Inflammatory macrophage treated with lipopolysaccharide for 1 hour (primary cell): Measurements from ENCODE around the gene SPIN1.

Source experiments
- DNase-seq, 2 donors: peaks; one replicate each; pipeline ENCODE4 v3.0.0-alpha.2; 2020 to 2022

SPIN1 gene

DNA sequence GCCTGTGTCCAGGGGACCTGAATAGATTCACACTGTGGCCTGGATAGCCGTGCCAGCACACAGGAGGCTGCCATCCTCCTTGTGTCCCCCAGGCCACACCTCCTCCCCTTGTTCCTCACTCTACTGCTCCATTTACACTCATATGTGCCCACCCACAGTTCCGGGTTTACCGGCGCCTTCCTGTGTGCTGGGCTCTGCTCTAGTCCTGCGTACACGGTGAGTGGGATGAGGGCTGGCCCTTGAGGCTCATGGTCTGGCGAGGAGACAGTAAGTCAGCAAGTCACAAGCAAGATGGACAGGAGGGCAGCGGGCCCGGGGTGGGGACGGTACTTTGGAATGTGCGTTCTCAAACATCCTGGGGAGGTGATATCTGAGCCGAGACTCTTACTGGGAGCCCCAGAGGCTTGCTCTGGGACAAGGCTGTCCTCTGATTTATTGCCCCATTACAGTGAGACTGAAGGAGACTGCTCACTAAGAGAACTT, 114.3 kb downstream of the SPIN1 start:
- no peak for DNase-seq

GRCh38 chr9:88503081-88503844, 115.0 kb downstream of the SPIN1 start:
- no peak for DNase-seq

GRCh38 chr9:88503845-88504764, 115.9 kb downstream of the SPIN1 start:
- no peak for DNase-seq

DNA sequence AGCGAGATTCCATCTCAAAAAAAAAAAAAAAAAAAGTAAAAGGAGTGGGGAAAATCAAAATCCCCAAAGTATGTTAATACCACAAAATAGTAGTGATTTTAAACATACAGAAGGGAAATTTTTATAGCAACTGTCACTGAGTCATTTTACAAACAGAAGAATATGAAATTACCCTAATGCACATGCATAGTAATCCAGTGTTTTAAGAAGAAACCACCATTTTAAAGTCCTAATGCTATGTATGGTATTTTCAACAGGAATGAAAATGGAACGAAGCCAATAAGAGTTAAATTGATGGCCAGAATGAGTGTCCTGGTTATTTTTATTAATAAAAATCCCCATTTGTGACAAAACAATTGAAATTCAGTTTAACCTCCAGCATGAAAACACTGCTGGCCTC, 120.1 kb downstream of the SPIN1 start:
- DNase-seq = no peak

DNA sequence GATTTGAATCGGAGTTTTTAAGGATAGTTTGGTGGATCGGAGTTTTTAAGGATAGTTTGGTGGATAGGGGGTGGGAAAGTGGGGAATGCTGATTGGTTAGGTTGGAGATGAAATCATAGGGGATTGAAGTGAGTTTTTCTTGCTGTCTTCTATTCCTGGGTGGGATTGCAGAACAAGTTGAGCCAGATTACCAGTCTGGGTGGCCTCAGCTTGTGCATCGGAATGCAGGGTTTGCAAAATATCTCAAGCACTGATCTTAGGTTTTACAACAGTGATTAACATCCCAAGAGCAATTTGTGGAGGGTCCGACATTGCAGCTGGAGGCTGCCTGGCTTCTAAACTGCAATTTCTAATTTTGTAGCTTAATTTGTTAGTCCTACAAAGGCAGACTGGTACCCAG, 123.7 kb downstream of the SPIN1 start:
- no peak for DNase-seq

- no peak for DNase-seq
Measured at GRCh38 chr9:88514247-88514646, 126.0 kb downstream of the SPIN1 start.

DNA sequence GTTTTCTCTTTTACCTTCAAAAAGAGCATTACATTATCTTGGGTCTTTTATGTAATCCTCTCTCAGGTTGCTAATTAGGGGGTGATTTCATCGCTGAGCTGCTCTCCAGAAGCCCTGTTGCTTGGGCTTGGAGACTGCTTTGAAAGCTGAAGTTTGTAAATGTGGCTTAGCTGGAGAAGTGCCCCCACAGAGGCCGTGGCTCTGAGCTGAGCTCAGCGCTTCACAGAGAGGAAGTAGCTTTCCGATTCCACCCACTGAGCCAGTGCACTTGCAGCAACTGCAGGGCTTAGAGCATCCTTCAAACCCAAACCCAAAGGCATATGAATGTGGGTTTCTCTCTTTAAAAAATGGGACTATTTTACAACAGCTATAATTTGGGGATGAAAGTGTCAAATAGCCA, 133.1 kb downstream of the SPIN1 start:
- peak; percentile 53 to 61 for DNase-seq

DNA sequence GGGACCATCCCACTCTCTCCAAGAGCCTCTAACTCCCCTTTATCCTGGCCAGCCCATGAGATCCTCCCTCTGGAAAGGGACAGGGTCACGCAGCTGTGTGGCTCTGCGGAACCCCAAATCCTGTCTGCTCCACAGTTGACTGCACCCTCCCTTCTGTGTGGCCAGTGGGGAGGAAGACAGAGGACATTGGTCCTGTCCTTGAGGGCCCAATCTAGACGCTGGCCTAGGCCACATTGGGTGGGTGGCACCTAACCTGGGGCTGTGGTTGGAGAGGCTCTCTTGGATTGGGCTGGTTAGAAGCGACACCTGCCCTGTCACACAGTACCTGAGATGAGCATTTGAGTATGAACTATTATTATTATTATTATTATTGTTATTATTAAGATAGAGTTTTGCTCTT, 134.1 kb downstream of the SPIN1 start:
- DNase-seq = no peak

DNA sequence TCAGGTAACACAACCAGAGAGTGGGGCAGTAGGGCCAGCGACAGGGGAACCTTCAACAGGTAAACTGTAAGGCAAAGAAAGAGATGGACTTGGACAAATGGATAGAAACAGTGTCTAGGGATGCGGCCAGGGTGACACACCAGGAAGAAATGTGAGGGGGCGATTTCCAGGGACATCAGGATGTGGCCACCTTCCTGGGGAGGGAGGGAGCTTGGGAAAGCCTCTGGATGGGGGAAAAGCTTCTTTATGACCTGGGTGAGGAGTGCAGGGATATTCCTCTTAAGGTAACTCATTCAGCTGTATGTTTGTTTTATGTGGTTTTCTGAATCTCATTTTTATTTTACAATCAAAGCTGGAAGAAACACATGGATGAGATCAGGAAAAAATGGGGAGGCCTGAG, 134.8 kb downstream of the SPIN1 start:
- DNase-seq = no peak

GRCh38 chr9:88524911-88525310, 136.7 kb downstream of the SPIN1 start:
- no peak for DNase-seq

DNA sequence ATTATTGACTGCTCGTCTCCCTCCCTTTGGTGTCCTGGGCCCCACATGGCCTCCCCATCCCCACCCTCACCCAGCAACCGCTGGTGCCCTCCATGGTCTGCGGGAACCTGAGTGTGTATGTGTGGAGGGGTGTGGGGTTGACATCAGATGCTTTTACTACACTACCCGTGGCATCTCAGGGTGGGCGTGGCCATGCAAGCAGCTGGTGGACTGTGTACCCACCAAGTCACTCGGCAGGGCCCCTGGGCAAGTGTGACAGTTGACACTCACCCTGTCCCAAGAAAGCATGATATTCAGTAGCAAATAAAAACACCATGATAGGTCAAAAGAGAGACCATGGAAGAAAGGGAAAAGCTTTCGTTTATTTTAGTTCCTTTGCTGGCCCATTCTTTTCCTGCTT, 139.4 kb downstream of the SPIN1 start:
- DNase-seq = no peak
